K562 (cell line): ENCODE measurements around the gene TBC1D7. TPM values are rescaled to one million over a fixed set of nuclear protein-coding genes. Genes with fewer than 3 reads are reported as not detected.

Experiments used
- ATAC-seq: fragments of 200-7000 bp; cut with Tn5 transposase; 3 replicates; pipeline ENCODE4 v1.9.1; 2020; ENCODE audit warnings: moderate library complexity
- BruUV-seq: library from RNA; stranded (reverse); fragments of 400-500 nt; replicated peaks from 2 replicates; lab custom pipeline; 2021; lab: Mats Ljungman, UMichigan
- CTCF ChIA-PET: fragments of 300-600 bp; formaldehyde crosslinking; extraction: SDS; loops from one replicate; lab custom pipeline; 2021; ENCODE audit warnings: low intra/inter-chr PET ratio; lab: Yijun Ruan, JAX
- POLR2A ChIA-PET: fragments of 300-600, 350-650 bp; sonication (Branson Sonifier 250); formaldehyde crosslinking; extraction: SDS; loops from one replicate; lab custom pipeline; 2021; ENCODE audit warnings: antibody characterized with exemption, inconsistent platforms; lab: Yijun Ruan, JAX
- DNase-seq, 4 experiments: peaks; one replicate each; pipeline versions ENCODE4 v3.0.0 to v3.0.0-alpha.2; 2011 to 2018; ENCODE audit warnings: low spot score in 3 of 4, mixed read lengths in 3 of 4; ENCODE audit errors: extremely low read depth in 1 of 4
- FAIRE-seq: peaks from 2 replicates; lab custom pipeline; 2011; peaks lifted over from hg19 to GRCh38; lab: Jason Lieb, UNC
- H2AFZ ChIP-seq: 2 replicates; pipeline ENCODE4 v1.6.0; 2011; ENCODE audit warnings: low read depth, low read length, control low read depth, inconsistent platforms
- H3K27ac ChIP-seq: fragments of 200-600 bp; 3 replicates; pipeline ENCODE4 v1.8.0; 2011; ENCODE audit warnings: low read depth, mild to moderate bottlenecking, control low read depth, inconsistent platforms, low read length, moderate library complexity, mixed read lengths; ENCODE audit errors: extremely low read depth
- H3K27me3 ChIP-seq, 2 experiments: fragments of 300-600 bp in 1 of 2; 2 replicates in 1 of 2; 3 replicates in 1 of 2; pipeline versions ENCODE4 v1.6.0 to v1.8.0; 2011; ENCODE audit warnings: inconsistent platforms in 2 of 2, low read length in 2 of 2, mild to moderate bottlenecking in 1 of 2, mixed read lengths in 1 of 2, moderate library complexity in 1 of 2; ENCODE audit not compliant: control insufficient read depth in 2 of 2, insufficient read depth in 2 of 2
- H3K36me3 ChIP-seq: fragments of 300-600 bp; 3 replicates; pipeline ENCODE4 v1.8.0; 2011; ENCODE audit warnings: mild to moderate bottlenecking, low read length, inconsistent platforms; ENCODE audit not compliant: control insufficient read depth, insufficient read depth
- H3K4me1 ChIP-seq, 2 experiments: fragments of 200-600 bp in 1 of 2; replicated peaks in 1 of 2; 2 replicates in 1 of 2; 3 replicates in 1 of 2; pipeline versions ENCODE4 v1.5.1 to v1.8.0; 2011; ENCODE audit warnings: inconsistent platforms in 2 of 2, low read length in 2 of 2, mild to moderate bottlenecking in 1 of 2, mixed read lengths in 1 of 2, moderate library complexity in 1 of 2; ENCODE audit not compliant: control insufficient read depth in 2 of 2, insufficient read depth in 2 of 2
- H3K4me2 ChIP-seq: 2 replicates; pipeline ENCODE4 v1.6.1; 2011; ENCODE audit warnings: low read length, control low read depth, inconsistent platforms, mixed read lengths; ENCODE audit not compliant: insufficient read depth
- H3K4me3 ChIP-seq: fragments of 200-600 bp; sonication (generic), shearing (Covaris generic); 2 replicates; pipeline ENCODE4 v1.5.1; 2016; ENCODE audit warnings: control low read depth, inconsistent platforms
- H3K79me2 ChIP-seq: fragments of 200-600 bp; 3 replicates; pipeline ENCODE4 v1.8.0; 2011; ENCODE audit warnings: low read length, inconsistent platforms; ENCODE audit not compliant: control insufficient read depth, insufficient read depth
- H3K9ac ChIP-seq, 2 experiments: 2 replicates each; pipeline versions ENCODE4 v1.6.0 to v1.6.1; 2011; ENCODE audit warnings: low read depth in 2 of 2, low read length in 2 of 2, control low read depth in 1 of 2, inconsistent platforms in 1 of 2, mild to moderate bottlenecking in 1 of 2, mixed read lengths in 1 of 2; ENCODE audit not compliant: insufficient read depth in 1 of 2
- H3K9me1 ChIP-seq: one replicate; pipeline ENCODE4 v1.6.0; 2011; ENCODE audit warnings: inconsistent platforms, mild to moderate bottlenecking, low read length, moderate library complexity; ENCODE audit not compliant: control insufficient read depth, insufficient read depth
- H3K9me3 ChIP-seq: replicated peaks from 2 replicates; pipeline ENCODE4 v1.5.1; 2011; ENCODE audit warnings: low read depth, low read length, inconsistent platforms; ENCODE audit not compliant: control insufficient read depth, insufficient read depth
- H4K20me1 ChIP-seq: replicated peaks from 2 replicates; pipeline ENCODE4 v1.6.1; 2011; ENCODE audit warnings: low read length, inconsistent platforms, mixed read lengths; ENCODE audit not compliant: control insufficient read depth, insufficient read depth
- BRCA1 ChIP-seq, 2 experiments: fragments of 450-650 bp in 1 of 2; sonication (generic) in 1 of 2; formaldehyde crosslinking in 1 of 2; IDR thresholded peaks; 2 replicates each; pipeline versions ENCODE4 v1.5.0 to v1.6.1; 2017 to 2020; ENCODE audit warnings: mild to moderate bottlenecking in 1 of 2, missing genetic modification reagents in 1 of 2
- CBX1 ChIP-seq: sonication (generic); IDR thresholded peaks from 2 replicates; pipeline ENCODE4 v1.6.1; 2016; ENCODE audit warnings: antibody characterized with exemption, low read depth, mild to moderate bottlenecking
- CTBP1 ChIP-seq: fragments of 450-650 bp; IDR thresholded peaks from 2 replicates; pipeline ENCODE4 v1.6.1; 2016; ENCODE audit warnings: borderline replicate concordance
- EP300 ChIP-seq: IDR thresholded peaks from 2 replicates; pipeline ENCODE4 v1.6.1; 2012; ENCODE audit warnings: low read length, improper control_type of control experiment
- FOXK2 ChIP-seq, 2 experiments: fragments of 450-650 bp; IDR thresholded peaks in 1 of 2; conservative IDR thresholded peaks in 1 of 2; 2 replicates each; pipeline ENCODE4 v1.6.1; 2016; ENCODE audit warnings: low read depth in 2 of 2, mild to moderate bottlenecking in 1 of 2
- GATAD2B ChIP-seq: fragments of 450-650 bp; IDR thresholded peaks from 2 replicates; pipeline ENCODE4 v1.6.1; 2017; ENCODE audit warnings: mild to moderate bottlenecking, borderline replicate concordance
- ILF3 ChIP-seq: fragments of 450-650 bp; IDR thresholded peaks from 2 replicates; pipeline ENCODE4 v1.6.1; 2018; ENCODE audit warnings: antibody characterized with exemption, mild to moderate bottlenecking, moderate library complexity, borderline replicate concordance
- JUNB ChIP-seq: fragments of 450-650 bp; formaldehyde crosslinking; conservative IDR thresholded peaks from 2 replicates; pipeline ENCODE4 v1.4.0; 2020; ENCODE audit warnings: mild to moderate bottlenecking
- KAT8 ChIP-seq: fragments of 450-650 bp; IDR thresholded peaks from 2 replicates; pipeline ENCODE4 v1.6.1; 2016; ENCODE audit warnings: low read depth, mild to moderate bottlenecking
- NFIC ChIP-seq: fragments of 450-650 bp; IDR thresholded peaks from 2 replicates; pipeline ENCODE4 v1.6.1; 2017; ENCODE audit warnings: mild to moderate bottlenecking, inconsistent platforms
- NFYB ChIP-seq: IDR thresholded peaks from 2 replicates; pipeline ENCODE4 v1.6.1; 2011; ENCODE audit warnings: mild to moderate bottlenecking, moderate library complexity; ENCODE audit not compliant: insufficient read length; ENCODE audit errors: extremely low read depth
- RBM34 ChIP-seq: fragments of 200-400 bp; formaldehyde crosslinking; IDR thresholded peaks from 2 replicates; pipeline ENCODE4 v1.6.1; 2018; ENCODE audit warnings: low read length, borderline replicate concordance; ENCODE audit not compliant: insufficient read depth
- RFX5 ChIP-seq: IDR thresholded peaks from 2 replicates; pipeline ENCODE4 v1.6.1; 2011; ENCODE audit warnings: low read depth, mild to moderate bottlenecking, improper control_type of control experiment, low read length
- SRSF9 ChIP-seq: fragments of 200-400 bp; formaldehyde crosslinking; IDR thresholded peaks from 2 replicates; pipeline ENCODE4 v1.6.1; 2017; ENCODE audit warnings: low read depth, low read length, borderline replicate concordance
- TAF1 ChIP-seq: IDR thresholded peaks from 2 replicates; pipeline ENCODE4 v1.6.1; 2011; ENCODE audit warnings: mild to moderate bottlenecking, low read length, moderate library complexity; ENCODE audit not compliant: insufficient read depth, control insufficient read depth, severe bottlenecking; ENCODE audit errors: extremely low read depth
- TAF9B ChIP-seq: fragments of 450-650 bp; IDR thresholded peaks from 2 replicates; pipeline ENCODE4 v1.6.1; 2018; ENCODE audit warnings: mild to moderate bottlenecking; ENCODE audit not compliant: partially characterized antibody
- U2AF1 ChIP-seq: fragments of 200-400 bp; formaldehyde crosslinking; optimal IDR thresholded peaks from 2 replicates; pipeline ENCODE3; 2017; ENCODE audit warnings: mild to moderate bottlenecking, low read depth, low read length, moderate library complexity
- ZFX ChIP-seq: sonication (generic); formaldehyde crosslinking; IDR thresholded peaks from 2 replicates; pipeline ENCODE4 v1.8.0; 2022; ENCODE audit warnings: mild to moderate bottlenecking, missing genetic modification reagents, moderate library complexity
- ZNF583 ChIP-seq: fragments of 250-450 bp; sonication (Bioruptor Pico); IDR thresholded peaks from 2 replicates; pipeline ENCODE4 v1.4.0; 2020
- WGBS: fragments of 100-300 bp; shearing (Covaris generic); methylation state at CpG from one replicate; pipeline ENCODE4 v1.1.6; 2016; ENCODE audit warnings: low coverage, mixed read lengths; ENCODE audit not compliant: insufficient coverage; ENCODE audit errors: missing lambda C conversion rate; 5-methylcytosine and 5-hydroxymethylcytosine counted together
- in situ Hi-C: fragments of 300-500 bp; cut with MboI; formaldehyde crosslinking; loops from 4 replicates; pipeline ENCODE4 v1.15.0; 2018; ENCODE audit warnings: inconsistent platforms, mixed read lengths
- intact Hi-C: fragments of 100-400 bp; cut with micrococcal nuclease; formaldehyde crosslinking; loops from 2 replicates; pipeline ENCODE4 v1.14.2; 2022
- polyA plus RNA-seq, 8 experiments: library from polyadenylated mRNA; depleted of rRNA in 4 of 8; stranded (reverse) in 5 of 8; unstranded in 3 of 8; fragments of >200 nt; fragmentation: Nextera tagmentation in 2 of 8; fragmentation: Illumina TruSeq in 1 of 8; extraction: Ambion mirVana in 2 of 8; extraction: Trizol in 1 of 8; gene quantifications; 2 replicates each; pipeline versions ENCODE4 v1.2.1 to v1.2.3, GENCODE V29; 2011 to 2014; ENCODE audit warnings: inconsistent platforms in 1 of 8, missing spikeins in 1 of 8
- total RNA-seq, 7 experiments: library from RNA; depleted of rRNA in 6 of 7; stranded (reverse); fragments of >200 nt in 6 of 7; fragmentation: Illumina TruSeq in 2 of 7; extraction: Trizol in 2 of 7; gene quantifications; 2 replicates each; pipeline versions ENCODE4 v1.2.1 to v1.2.3, GENCODE V29; 2011 to 2021; ENCODE audit warnings: low replicate concordance in 1 of 7
- TF ChIP-seq, protein P1 (sequence below): fragments of 450-650 bp; IDR thresholded peaks from 2 replicates; pipeline ENCODE4 v1.6.1; 2016; ENCODE audit warnings: antibody characterized with exemption
- TF ChIP-seq, protein P2 (sequence below), 2 experiments: fragments of 450-650 bp in 1 of 2; sonication (generic) in 1 of 2; formaldehyde crosslinking; conservative IDR thresholded peaks; 2 replicates each; pipeline versions ENCODE4 v1.4.0 to v1.8.1; 2020 to 2022; ENCODE audit warnings: mild to moderate bottlenecking in 1 of 2, missing genetic modification reagents in 1 of 2

TBC1D7 gene
- total and polyA plus RNA-seq, 9 of the 15 experiments (the other 6 are each of a cell fraction or from before 2014, with no cell fraction given), result 49.4 to 107 (median 61.1) TPM

DNA sequence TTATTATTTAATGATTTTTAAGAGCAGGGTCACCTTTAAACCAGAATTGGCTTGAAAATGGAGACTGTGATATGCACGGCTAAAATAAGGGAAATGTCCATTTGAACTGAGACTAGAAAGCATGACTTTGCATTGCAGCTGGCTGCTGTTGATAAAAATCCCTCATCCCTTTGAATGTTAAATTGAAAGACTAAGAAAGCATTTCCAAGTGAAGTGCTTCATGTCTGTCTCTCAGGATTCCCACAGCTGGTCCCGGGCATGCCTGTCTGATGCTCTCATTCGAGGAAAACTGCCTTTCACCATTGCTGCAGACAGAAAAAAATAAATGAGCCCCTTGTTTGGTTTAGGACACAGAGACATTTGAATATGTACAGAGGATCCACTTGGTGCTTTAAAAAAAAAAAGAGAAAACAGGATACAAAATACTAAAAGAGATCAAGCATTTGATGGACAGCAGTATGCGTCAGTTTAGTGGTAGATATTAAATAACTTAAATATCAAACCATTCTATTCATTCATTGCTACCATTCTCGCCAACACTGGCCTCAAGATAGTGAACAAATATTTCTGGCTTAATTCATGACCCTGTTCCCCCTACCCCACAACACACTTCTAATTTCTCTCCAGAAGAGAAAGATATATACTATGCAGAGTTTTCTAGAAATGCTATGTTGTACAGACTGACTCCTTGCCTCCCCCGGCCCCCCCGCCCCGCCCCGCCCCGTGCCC is 55.0 kb downstream of the TBC1D7 start:
- H3K27ac ChIP-seq, result peak overlapping the region; percentile 92
- TF ChIP-seq RFX5 (no peak), U2AF1 (no peak), TAF1 (peak; percentile 38), RBM34 (no peak), FOXK2 (conservative IDR thresholded peaks at IDR 0.05 in 1 of 2, IDR thresholded peaks at IDR 0.05 in 1 of 2; ENCODE audit: low read depth in 2 of 2) (peak in 1 of 2 experiments; percentile 50; a peak in 3 of 4 replicates), SRSF9 (no peak), NFIC (no peak; the same call in 1 of the 2 replicates), JUNB (CRISPR knock-in tag) (no peak), ZFX (CRISPR knock-in tag) (no peak; the same call in 1 of the 2 replicates), CBX1 (no peak), GATAD2B (no peak), NFYB (no peak), ZNF583 (CRISPR knock-in tag) (no peak), ILF3 (no peak), KAT8 (no peak), CTBP1 (0 out of 2 replicates have a peak, but pooled peaks have one; percentile 9), BRCA1 (IDR thresholded peaks at IDR 0.05) (no peak), BRCA1 (CRISPR knock-in tag; IDR thresholded peaks at IDR 0.05) (no peak), EP300 (peak; percentile 77; the same call in 1 of the 2 replicates), TAF9B (peak; percentile 10)
- TF ChIP-seq, protein P1, sequence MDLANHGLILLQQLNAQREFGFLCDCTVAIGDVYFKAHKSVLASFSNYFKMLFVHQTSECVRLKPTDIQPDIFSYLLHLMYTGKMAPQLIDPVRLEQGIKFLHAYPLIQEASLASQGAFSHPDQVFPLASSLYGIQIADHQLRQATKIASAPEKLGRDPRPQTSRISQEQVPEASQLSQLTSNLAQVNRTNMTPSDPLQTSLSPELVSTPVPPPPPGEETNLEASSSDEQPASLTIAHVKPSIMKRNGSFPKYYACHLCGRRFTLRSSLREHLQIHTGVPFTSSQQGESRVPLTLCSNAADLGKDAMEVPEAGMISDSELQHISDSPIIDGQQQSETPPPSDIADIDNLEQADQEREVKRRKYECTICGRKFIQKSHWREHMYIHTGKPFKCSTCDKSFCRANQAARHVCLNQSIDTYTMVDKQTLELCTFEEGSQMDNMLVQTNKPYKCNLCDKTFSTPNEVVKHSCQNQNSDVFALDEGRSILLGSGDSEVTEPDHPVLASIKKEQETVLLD, result no peak; the same call in 1 of the 2 replicates
- TF ChIP-seq, protein P2, sequence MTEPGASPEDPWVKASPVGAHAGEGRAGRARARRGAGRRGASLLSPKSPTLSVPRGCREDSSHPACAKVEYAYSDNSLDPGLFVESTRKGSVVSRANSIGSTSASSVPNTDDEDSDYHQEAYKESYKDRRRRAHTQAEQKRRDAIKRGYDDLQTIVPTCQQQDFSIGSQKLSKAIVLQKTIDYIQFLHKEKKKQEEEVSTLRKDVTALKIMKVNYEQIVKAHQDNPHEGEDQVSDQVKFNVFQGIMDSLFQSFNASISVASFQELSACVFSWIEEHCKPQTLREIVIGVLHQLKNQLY (CRISPR knock-in tag; conservative IDR thresholded peaks at IDR 0.05), result no peak

More for the DNA sequence above, 55.0 kb downstream of the TBC1D7 start:
- no peaks in the 10 kb centered on the region for H3K27me3 ChIP-seq
- ChIA-PET POLR2A (interaction anchor here (1.1 to 2.5 kb wide), 4 partner anchors 9 to 25 kb away, joined by 3 to 29 read pairs (median 4); no protein-coding TSS in a partner anchor), CTCF (no interaction called here)
- peaks cover 3% of the 10 kb centered on the region for H3K9me1 ChIP-seq
- peak overlapping the region; percentile 83 for H2AFZ ChIP-seq
- peak overlapping the region; percentile 73 to 87; a peak in 3 of 4 replicates for H3K9ac ChIP-seq
- WGBS, result 0% methylated on average over 8 of the region's 10 CpGs
- BruUV-seq, result TSS peak; percentile 86
- peak; percentile 44 for ATAC-seq
- peak overlapping the region; percentile 89 for H3K4me2 ChIP-seq
- H3K79me2 ChIP-seq, result peaks cover 55% of the 10 kb centered on the region
- FAIRE-seq, result peak; percentile 74
- H4K20me1 ChIP-seq, result no peaks in the 10 kb centered on the region
- peaks cover 25 to 37% of the 10 kb centered on the region in 2 experiments for H3K4me1 ChIP-seq
- peak; percentile 35 to 79 (median 50) for DNase-seq
- peaks cover 27% of the 10 kb centered on the region for H3K36me3 ChIP-seq
- H3K4me3 ChIP-seq, result peak overlapping the region; percentile 47
- in situ Hi-C loops, result no loop called here
- no peaks in the 10 kb centered on the region for H3K9me3 ChIP-seq
- intact Hi-C loops, result no loop called here
